Occipital lobe (tissue), 1 donor: ENCODE measurements around the gene DNAJC28. TPM values are rescaled to one million over a fixed set of nuclear protein-coding genes. Genes with fewer than 3 reads are reported as not detected.

ENCODE experiments used
- total RNA-seq: library from RNA; depleted of rRNA; stranded (reverse); fragments of >200 nt; gene quantifications from one replicate; pipeline ENCODE4 v1.2.3, GENCODE V29; 2014

Gene DNAJC28
- total RNA-seq, 1 donor from 2014 or later, result 6.4 TPM

Other genes starting within 250 kb of the DNAJC28 start
- 10.3 TPM for gene IL10RB, start 225.3 kb downstream of the DNAJC28 start, total RNA-seq
- gene IFNAR1, start 166.7 kb downstream of the DNAJC28 start, total RNA-seq, result 49.9 TPM
- gene IFNGR2, start 88.3 kb downstream of the DNAJC28 start, total RNA-seq, result 57.1 TPM
- gene TMEM50B, start 11.7 kb downstream of the DNAJC28 start, total RNA-seq, result 54.1 TPM
- 88.7 TPM for gene GART, start 50.4 kb upstream of the DNAJC28 start, total RNA-seq
- 119 TPM for gene SON, start 51.3 kb upstream of the DNAJC28 start, total RNA-seq
- gene DONSON, start 97.0 kb upstream of the DNAJC28 start, total RNA-seq, result 21.7 TPM
- 73.2 TPM for gene CRYZL1, start 150.0 kb upstream of the DNAJC28 start, total RNA-seq
- gene ITSN1, start 150.8 kb upstream of the DNAJC28 start, total RNA-seq, result 77.8 TPM